Activated CD4-positive, alpha-beta T cell treated with anti-CD3 and anti-CD28 coated beads, Interleukin-2, amount 10 ng/mL, durations not matched to agents 7 days and 5 days (primary cell): ENCODE measurements around the gene DYRK3. TPM values are rescaled to one million over a fixed set of nuclear protein-coding genes. Genes with fewer than 3 reads are reported as not detected.

Experiments used
- total RNA-seq, 2 experiments: library from RNA; stranded (reverse); gene quantifications; one replicate each; pipeline ENCODE4 v1.2.3, GENCODE V29; 2021

The DYRK3 gene
- total RNA-seq, 2 experiments from 2014 or later: 4.0 to 4.3 TPM

Other genes starting within 250 kb of the DYRK3 start
- 10 to 100 TPM; 72.6 to 85.1 TPM for gene IKBKE, start 165.1 kb upstream of the DYRK3 start, total RNA-seq
- 100 to 1,000 TPM; 185 to 201 TPM for gene RASSF5, start 128.0 kb upstream of the DYRK3 start, total RNA-seq
- gene EIF2D, start 23.1 kb upstream of the DYRK3 start, total RNA-seq: 10 to 100 TPM; 44.5 to 51.6 TPM
- gene MAPKAPK2, start 49.4 kb downstream of the DYRK3 start, total RNA-seq: 10 to 100 TPM; 55.5 to 57.4 TPM
- not detected for gene IL19, start 135.2 kb downstream of the DYRK3 start, total RNA-seq
- gene IL10, start 137.0 kb downstream of the DYRK3 start, total RNA-seq: under 1 TPM; 0.12 to 0.15 TPM
- gene IL20, start 230.1 kb downstream of the DYRK3 start, total RNA-seq: not detected